Measurements from ENCODE around the gene CYTH3.

DNA sequence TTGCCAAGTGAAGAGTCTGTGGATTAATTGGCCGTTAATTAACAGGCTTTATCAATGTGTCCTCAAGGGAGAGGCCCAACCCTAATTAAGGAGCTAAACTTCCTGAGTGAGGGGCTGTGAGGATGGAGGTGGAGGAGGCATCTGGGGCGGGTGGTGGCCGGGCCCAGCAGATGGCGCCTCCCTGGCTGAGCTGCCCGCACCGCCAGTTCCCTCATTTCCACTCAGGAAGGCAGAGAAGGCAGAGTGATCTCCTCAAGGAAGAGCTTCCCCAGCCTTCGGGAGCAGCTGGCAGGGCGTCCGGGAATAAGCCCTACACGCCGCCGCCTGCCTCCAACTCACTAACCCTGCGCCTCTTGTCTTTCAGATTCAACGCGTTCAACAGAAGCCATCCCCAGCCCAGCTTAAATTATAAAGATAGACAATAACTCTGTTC, 112.2 kb downstream of the CYTH3 start:
- TF ChIP-seq POLR2AphosphoS5 (IDR thresholded peaks at IDR 0.05; ENCODE audit: low read depth) (no peak), GABPA (IDR thresholded peaks at IDR 0.05; ENCODE audit: low read depth) (no peak)
- TF ChIP-seq, protein P1, sequence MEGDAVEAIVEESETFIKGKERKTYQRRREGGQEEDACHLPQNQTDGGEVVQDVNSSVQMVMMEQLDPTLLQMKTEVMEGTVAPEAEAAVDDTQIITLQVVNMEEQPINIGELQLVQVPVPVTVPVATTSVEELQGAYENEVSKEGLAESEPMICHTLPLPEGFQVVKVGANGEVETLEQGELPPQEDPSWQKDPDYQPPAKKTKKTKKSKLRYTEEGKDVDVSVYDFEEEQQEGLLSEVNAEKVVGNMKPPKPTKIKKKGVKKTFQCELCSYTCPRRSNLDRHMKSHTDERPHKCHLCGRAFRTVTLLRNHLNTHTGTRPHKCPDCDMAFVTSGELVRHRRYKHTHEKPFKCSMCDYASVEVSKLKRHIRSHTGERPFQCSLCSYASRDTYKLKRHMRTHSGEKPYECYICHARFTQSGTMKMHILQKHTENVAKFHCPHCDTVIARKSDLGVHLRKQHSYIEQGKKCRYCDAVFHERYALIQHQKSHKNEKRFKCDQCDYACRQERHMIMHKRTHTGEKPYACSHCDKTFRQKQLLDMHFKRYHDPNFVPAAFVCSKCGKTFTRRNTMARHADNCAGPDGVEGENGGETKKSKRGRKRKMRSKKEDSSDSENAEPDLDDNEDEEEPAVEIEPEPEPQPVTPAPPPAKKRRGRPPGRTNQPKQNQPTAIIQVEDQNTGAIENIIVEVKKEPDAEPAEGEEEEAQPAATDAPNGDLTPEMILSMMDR (IDR thresholded peaks at IDR 0.05; ENCODE audit: insufficient read depth, low read length): no peak

Data from HL-60 (cell line).